Stimulated activated CD4-positive, alpha-beta T cell treated with anti-CD3 and anti-CD28 coated beads, Interleukin-12 subunit alpha, Interleukin-12 subunit beta, amount 100 ng/mL, for 4 hours (primary cell): Measurements from ENCODE around the gene MAP3K6.

Experiments
- DNase-seq: peaks from one replicate; pipeline ENCODE4 v3.0.0-alpha.2; 2020

MAP3K6 gene

DNA sequence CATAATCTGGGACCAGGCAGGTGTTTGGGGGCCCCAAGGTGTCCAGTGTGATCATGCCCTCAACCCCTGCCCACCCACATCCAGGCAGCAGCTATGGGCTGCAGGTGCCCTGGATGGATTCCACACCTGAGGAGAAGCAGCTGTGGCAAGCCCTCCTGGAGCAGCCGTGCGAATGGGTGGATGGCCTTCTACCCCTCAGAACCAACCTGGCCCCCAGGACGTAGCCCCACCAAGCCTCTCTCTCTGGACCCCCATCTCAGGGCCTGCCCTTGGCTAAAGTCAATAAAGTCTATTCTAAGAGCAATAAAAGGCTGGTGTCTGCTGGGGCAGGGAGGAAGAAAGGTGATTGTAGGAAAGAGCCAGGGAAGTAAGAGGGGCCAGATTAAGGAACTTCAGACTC is 13.1 kb downstream of the MAP3K6 start:
- DNase-seq, result no peak

DNA sequence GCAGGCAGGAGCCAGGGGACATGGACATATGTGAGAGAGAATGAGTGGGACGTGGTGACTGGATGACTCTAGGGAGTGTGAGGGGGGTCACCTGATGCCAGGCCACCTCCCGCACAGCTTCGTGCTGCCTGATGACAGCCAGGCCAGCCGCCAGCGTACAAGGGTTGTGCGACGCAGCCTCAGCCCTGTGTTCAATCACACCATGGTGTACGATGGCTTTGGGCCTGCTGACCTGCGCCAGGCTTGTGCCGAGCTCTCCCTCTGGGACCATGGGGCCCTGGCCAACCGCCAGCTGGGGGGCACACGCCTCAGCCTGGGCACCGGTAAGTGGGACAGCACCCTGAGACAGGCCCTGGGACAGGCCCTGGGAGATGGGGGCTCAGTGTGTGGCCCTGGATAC is 13.6 kb downstream of the MAP3K6 start:
- DNase-seq, result no peak

DNA sequence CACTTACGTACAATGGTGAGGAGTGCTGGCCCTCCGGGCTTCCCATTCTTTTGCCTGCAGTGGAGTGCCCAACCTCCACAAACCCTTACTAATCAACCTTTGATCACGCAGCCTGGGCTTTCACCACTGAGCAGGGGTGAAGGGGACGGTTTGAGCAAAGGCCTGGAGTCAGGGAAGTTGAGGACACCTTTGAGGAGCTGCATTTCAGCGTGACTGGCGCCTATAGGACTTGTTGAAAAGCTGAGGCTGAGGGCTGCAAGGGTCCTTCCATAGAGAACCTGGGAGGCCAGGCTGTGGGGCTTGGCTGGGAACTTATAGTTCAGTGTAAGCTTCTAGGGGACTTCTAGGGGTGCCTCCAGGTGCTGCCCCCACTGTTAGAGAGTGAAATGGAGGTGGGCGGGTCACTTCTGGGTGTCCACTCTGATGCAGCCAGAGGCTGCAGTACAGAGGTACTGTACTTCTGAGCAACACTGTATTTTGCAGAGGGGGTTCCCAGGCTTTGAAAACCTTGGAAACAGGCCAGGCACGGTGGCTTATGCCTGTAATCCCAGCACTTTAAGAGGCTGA is 15.1 kb downstream of the MAP3K6 start:
- no peak for DNase-seq

DNA sequence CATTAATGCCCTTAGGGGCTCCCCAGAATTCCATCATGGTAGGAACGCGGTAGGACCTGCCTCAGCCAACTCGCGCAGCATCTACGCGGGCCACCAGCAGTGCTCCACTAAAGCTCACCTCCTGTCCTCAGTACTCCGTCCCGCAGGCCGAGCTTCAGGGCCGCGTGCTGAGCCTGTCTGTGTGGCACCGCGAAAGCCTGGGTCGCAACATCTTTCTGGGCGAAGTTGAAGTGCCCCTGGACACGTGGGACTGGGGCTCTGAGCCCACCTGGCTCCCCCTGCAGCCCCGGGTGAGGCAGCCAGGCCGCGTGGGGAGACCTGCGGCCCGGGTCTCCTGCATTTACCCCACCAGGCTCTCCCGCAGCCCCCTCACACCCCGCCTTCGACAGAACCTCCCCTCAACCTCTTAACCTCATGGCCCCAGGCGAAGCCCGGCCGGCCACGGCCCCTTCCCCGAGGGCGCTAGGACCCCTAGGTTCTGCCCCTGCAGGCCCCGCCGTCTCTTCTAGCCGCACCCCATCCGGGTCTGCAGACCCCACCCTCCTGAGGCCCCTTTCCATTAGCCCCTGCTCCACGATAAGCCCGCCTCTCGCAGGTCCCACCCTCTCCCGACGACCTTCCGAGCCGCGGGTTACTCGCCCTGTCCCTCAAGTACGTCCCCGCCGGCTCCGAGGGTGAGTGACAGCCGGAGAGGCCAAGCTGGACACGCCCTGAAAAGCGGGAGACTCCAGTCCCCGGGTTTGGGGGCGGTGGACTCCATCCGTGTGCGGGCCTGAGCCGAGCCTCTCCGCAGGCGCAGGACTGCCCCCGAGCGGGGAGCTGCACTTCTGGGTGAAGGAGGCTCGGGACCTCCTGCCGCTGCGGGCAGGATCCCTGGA is 15.9 kb downstream of the MAP3K6 start:
- DNase-seq, result no peak

DNA sequence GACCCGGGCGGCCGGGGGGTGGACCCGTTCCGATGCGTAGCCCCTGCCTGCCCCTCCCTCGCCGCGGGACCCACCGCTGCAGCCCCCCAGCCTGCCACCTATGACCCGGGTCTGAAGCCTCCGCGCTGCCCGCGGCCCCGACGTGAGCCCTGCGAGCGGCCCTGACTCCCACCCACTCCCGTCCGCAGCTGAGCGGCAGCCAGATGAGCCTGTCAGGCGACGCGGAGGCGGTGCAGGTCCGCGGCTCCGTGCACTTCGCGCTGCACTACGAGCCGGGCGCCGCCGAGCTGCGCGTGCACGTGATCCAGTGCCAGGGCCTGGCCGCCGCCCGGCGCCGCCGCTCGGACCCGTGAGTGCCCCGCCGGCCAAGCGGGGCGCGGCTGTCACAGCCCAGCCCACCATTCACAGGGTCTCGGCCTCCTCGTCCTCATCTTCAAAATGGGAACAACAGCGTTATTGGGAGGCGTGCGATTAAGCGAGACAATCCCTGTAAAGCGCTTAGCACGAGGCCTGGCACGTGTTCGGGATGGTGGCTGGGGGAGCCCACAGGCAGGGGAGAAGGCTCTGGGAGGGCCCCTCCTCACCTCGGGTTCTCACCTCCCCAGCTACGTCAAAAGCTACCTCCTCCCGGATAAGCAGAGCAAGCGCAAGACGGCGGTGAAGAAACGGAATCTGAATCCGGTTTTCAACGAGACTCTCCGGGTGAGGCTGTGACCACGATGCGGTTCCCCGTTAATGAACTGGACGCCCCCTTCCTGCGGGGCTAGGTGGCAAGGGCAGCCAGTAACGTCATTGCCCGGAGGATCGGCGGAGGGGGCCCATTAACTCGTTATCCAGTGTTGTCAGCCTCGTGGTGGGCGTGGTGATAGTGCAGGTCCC is 16.7 kb downstream of the MAP3K6 start:
- DNase-seq, result no peak

DNA sequence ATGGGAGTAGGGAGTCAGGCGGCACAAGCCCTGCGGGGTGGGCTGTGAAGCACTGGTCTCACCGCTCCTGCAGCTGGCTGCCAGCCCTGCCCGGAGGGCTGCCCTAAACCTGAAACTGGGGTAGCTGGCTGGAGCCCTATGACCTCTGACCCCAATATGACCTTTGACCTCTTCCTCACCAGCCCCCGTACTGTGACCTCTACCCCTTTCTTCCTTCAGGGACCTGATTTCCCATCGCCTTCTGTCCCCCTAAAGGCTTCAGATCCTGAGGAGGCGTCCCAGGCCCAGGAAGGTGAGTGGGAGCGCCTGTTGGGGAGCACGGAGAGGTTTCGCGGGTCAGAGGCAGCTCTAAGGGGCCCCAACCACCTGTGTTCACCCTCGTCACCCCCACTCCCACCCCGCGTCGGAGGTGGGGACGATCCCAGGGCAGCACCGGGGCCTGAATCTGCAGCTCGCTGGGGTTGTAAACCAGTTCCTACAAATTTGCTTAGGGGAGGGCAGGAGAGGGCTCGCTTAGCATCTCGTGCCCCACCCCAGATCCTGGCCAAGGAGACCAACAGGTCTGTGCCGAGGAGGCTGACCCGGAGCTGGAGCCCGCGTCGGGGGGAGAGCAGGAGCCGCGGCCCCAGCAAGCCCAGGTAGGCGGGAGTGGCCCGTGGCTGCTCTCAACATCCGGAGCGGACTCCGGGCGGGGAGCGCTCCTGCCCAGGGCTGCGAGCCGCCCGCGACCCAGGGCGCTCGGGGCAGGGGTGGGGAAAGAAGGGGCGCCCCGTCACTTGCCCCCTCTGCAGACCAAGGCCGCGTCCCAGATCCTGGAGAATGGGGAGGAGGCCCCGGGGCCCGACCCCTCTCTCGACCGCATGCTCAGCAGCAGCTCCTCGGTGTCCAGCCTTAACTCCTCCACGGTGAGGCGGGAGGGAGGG is 17.6 kb downstream of the MAP3K6 start:
- no peak for DNase-seq

DNA sequence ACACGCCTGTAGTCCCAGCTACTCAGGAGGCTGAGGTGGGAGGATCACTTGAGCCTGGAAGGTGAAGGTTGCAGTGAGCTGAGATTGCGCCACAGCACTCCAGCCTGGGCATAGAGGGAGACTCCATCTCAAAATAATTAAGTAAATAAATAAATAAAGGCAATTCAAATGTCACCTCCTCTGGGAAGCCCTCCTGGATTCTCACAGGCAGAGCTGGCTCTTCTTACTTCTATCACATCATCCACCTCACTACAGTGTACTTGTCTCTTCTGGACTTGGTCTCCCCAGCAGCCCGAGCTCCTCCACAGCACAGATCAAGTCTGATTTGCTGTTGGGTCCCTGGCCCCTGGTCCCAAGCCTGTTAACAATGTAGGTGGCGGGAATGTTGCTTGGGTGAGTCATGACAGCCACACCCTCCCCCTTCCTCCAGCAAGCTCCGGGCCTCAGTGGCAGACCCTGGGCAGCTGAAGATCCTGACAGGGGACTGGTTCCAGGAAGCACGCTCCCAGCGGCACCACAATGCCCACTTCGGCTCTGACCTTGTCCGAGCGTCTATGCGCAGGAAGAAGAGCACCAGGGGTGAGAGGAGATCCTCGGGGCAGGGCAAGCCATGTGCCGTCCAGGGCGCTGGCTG is 19.7 kb downstream of the MAP3K6 start:
- DNase-seq, result no peak

DNA sequence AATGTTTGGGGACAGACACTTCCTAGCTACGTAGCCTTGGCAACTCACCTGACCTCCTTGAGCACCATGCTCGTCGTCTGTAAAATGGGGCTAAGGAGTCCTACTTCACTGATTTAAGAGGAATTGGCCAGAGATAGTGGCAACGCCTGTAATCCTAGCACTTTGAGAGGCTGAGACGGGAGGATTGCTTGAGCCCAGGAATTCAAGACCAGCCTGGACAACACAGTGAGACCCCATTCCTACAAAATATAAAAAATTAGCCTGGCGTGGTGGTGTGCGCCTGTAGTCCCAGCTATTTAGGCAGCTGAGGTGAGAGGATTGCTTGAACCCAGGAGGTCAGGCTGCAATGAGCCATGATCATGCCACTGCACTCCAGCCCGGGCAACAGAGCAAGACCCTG is 20.4 kb downstream of the MAP3K6 start:
- no peak for DNase-seq

DNA sequence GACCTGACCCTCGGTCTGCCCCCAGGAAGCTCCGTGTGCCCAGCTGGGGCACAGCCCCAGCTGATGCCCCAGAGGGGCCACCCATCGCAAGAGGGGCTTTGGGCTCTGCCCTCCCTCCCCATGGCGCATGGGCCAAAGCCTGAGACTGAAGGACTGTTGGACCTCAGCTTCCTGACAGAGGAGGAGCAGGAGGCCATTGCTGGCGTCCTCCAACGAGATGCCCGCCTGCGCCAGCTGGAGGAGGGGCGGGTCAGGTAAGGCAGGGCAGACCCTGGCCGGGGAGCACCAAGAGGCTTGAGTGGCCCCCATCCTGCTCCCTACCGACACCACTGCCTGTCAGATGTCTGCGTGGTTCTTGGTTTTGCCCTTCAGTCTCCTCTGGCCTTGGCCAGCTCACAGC is 21.5 kb downstream of the MAP3K6 start:
- DNase-seq, result no peak

DNA sequence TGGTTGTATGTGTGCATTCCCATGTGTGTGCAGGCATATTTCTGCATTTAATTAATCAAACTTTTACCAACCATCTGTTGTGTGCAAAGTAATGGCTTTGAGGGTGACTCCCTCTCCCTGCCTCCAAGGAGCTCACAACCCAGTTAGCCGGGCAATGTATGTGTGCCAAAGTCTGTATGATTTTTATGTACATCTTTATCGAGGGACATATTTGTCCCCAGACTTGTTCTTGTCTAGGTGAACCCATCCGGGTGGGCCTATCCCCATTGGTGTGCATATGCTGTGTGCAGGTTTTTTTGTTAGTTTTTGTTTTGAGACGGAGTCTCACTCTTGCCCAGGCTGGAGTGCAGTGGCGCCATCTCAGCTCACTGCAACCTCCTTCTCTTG is 23.1 kb downstream of the MAP3K6 start:
- DNase-seq, result no peak

DNA sequence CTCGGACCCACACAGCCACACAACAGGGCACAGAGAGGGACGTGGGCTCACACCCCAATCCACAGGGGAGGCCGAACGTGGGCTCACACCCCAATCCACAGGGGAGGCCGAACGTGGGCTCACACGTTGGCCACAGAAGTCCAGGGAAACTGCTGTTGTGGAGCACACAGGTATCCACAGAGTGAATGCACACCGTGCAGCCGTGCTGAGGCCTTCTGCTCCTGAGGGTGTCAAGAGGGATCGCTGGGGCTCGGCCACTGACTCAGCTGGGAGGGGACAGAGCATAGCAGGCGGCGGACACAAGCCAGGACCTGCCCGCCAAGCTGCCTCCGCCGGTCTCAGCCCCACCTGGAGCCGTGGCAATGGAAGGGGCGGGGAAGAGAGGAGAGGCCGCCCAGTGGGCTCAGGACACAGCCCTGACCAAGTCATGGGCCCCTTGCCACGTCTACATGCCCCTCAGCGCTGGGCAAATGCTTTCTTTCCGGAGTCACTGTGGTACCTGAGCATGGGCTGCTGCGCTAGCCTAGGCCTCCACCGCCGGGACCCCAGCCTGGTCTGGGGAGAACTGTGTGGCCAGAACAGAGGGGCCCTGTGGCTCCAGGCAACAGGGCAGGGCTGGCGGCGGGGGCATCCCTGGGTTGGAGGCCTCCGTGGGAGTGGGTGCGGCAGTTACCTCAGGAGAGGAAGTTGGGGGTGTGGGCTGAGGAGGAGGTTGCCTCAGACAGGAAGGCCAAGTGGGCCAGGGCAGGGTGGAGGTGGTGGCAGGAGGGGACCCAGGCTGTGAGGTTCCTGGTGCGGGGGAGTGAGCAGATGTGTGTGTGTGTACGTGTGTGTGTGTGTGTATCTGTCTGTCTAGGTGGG is 23.8 kb downstream of the MAP3K6 start:
- DNase-seq, result peak; percentile 57

DNA sequence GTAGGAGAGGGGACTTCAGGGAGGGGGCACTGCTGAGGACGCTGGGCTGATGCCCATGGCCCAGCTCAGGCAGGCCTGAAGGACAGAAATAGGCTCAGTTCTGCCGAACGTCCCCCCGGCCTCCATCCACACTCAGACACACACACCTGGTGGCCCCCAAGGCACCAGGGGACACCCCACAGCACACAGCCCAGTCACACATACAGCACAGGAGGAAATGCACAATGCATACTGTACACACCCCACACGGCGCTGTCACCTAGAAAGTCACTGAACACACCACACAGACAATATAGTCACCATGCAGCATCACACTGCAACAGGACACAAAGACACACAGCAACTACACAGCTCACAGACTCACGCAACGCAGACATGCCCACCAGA is 24.4 kb downstream of the MAP3K6 start:
- no peak for DNase-seq

DNA sequence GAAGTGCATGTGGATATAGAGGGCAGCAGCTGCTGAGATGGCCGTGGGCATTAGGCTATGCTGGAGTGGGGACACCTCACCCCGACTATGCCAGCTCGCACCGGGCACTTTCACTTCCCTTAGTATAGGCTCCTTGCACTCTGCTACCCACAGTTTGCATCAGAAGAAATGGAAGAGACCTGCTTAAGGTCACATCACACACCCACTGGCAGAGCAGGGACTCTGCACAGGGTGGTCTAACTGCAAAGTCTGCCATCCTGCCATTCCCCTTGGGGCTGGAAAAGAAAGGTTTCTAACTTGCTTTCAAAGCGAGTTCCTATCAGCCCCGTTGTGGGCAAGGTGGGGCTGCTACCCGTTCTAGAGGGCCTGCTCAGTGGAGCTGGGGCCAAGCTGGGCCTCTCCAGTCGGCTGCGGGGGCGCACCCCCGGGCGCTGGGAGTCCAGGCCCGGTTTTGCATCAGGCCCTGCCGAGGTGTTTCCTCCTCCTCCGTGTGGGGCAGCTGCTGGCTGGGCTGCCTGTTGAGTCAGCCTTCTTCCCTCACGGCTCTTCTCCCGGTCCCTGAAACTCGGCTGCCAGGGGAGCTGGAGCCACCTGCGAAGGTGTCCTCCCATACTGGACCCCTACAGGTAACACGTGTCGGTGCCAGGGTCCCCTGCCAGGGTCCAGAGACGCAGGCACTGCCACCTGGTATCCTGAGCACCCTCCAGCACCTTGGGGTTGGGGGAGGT is 25.1 kb downstream of the MAP3K6 start, which contains the start of gene SYTL1:
Gene SYTL1, plus strand, starts transcription at position 498 of the 728 bp plus-strand sequence. CDS start 3,313 bp downstream, outside the sequence.
- peak; percentile 43 for DNase-seq

DNA sequence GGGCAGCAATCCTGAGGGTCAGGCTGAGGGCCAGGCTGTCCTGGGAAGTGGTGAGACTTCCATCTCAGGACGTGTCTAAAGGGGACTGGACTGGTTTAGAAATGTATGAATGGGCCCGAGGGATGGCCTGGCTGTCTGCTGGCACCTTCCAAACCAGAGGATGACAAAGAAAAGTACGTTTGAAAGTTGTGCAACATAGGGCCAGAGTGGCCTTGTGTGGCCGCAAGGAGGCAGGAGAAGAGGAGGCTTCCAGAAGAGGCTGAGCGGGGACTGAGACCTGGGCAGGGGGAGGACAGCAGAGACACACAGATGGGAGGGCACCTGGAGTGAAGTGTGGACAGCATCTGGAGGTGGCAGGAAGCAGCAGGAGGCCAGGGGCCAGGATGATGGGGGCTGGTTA is 27.5 kb downstream of the MAP3K6 start:
- DNase-seq, result no peak

DNA sequence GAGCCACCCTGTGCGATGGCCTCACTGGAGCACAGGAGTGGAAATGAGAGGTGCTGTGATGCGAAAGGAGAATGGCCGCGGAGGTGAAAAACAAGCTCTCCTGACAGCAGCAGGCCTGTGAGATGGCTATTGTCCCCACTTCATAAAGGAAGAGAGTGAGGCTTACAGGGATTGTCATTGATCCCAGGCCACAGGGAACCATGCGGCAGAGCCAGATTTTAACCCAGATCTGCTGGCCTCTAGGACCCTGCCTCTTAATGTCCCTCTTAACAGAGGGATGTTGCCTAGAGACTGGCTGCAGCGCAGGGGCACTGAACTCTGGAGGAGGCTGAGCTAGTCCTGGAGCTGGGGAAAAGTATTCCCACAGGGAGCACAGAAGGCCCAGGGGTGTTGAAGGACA is 28.0 kb downstream of the MAP3K6 start:
- no peak for DNase-seq

DNA sequence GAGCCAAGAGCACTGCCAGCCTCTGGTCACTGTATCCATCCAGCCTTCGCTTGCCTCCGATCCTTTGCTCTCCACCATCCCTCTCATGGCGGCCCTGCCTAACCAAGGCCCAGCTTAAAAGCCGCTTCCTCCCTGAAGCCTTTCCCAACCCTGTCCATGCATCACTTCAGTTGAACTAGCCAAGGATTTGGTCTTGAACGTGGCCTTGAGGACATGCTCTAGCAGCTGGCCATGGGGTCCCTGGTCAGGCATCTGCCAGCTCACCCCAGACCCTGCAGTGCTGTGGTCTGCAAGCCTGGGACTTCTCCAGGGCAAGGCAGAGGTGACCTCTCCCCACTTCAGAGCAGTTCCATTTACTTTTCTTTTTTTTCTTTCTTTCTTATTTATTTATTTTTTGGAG is 30.0 kb downstream of the MAP3K6 start:
- DNase-seq, result no peak

DNA sequence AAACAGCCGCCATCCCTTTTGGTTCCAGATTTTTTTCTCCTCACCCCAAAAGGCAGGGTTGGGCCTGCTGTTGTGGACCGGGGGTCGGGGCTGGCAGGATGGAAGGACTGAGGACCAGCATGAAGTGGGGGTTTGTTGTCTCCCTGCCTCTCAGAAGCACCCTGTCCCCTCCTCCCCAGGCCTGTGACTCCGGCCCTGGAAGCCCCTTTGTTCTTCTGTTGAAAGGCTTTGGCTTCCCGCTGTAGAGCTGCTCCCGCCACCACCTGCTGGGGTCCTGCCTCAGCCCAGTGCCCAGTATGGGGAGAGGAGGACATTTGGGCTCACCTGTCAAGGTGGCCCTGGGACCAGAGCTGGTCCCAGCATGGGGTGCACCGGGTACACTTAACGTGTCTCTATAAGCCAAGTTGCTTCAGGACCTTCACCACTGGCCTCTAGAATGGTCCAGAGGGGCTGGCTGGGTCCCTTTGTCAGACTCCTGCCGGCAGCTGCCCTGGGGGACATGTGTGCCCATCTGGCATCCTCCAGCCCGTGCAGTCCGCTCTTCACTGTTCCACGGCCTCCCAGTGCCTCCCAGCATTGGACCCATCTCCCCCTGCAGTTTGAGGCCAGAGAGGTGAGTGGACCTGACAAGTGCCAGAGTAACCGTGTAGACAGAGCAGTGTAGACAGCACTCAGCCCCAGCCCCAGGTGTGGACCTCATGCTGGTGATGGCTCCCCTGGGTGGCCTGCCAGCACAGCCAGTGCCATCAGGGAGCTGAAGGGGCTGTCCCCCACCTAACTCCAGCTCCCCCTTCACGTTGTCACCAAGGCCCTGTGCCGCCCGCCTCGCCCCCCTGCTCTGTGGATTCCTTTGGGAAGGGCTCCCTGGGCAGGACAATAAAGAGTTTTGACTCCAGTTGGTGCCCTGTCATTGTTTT is 31.0 kb downstream of the MAP3K6 start:
- DNase-seq, result no peak

DNA sequence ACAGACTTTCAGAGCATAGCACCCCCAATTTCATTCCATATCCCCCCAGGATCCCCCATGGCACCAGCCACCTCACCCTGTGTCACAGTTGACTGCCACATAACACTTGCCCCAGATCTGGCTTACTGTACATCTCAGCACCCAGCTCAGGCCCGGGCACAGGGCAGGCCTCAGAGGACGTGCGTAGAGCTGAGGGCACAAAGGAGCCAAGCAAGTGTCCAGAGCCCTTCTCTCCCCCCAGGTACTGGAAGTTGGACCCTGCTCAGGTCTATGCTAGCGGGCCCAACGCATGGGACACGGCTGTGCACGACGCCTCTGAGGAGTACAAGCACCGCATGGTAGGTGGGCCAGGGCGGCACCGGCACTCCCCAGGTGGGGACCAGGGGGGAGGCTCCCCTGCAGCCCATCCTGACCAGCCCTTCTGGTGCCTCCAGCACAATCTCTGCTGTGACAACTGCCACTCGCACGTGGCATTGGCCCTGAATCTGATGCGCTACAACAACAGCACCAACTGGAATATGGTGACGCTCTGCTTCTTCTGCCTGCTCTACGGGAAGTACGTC is 33.0 kb downstream of the MAP3K6 start:
- no peak for DNase-seq
